ENCODE data around the gene LUZP1.
A peak's percentile ranks its signal among the peaks of the same experiment; 100 is the strongest.

The LUZP1 gene

GRCh38 chr1:23132033-23132432 is 36.6 kb downstream of the LUZP1 start:
- no peak overlapping the region for H3K27ac ChIP-seq
- H3K36me3 ChIP-seq (replicated peaks), result no peaks in the 10 kb centered on the region
- in situ Hi-C loops (cut with HindIII; ENCODE audit: low pct_ligation_motif_present, low sequenced_read_pairs), result no loop called here
- H3K4me3 ChIP-seq (ENCODE audit: low read depth, low read length), result no peak overlapping the region
- DNase-seq, result no peak
- no peaks in the 10 kb centered on the region for H3K27me3 ChIP-seq (replicated peaks)
- no peak for TF ChIP-seq CTCF (IDR thresholded peaks at IDR 0.05; ENCODE audit: low read depth, low read length, missing control alignments)

GRCh38 chr1:23129846-23130245 is 38.8 kb downstream of the LUZP1 start:
- H3K36me3 ChIP-seq (replicated peaks), result no peaks in the 10 kb centered on the region
- TF ChIP-seq CTCF (IDR thresholded peaks at IDR 0.05; ENCODE audit: low read depth, low read length, missing control alignments), result no peak
- no peak overlapping the region for H3K27ac ChIP-seq
- H3K4me3 ChIP-seq (ENCODE audit: low read depth, low read length), result no peak overlapping the region
- H3K27me3 ChIP-seq (replicated peaks), result no peaks in the 10 kb centered on the region
- in situ Hi-C loops (cut with HindIII; ENCODE audit: low pct_ligation_motif_present, low sequenced_read_pairs), result no loop called here
- peak; percentile 29 for DNase-seq

- in situ Hi-C loops (cut with HindIII; ENCODE audit: low pct_ligation_motif_present, low sequenced_read_pairs), result no loop called here
- peak; percentile 51 for DNase-seq
- peak overlapping the region; percentile 43 for H3K27ac ChIP-seq
- no peaks in the 10 kb centered on the region for H3K27me3 ChIP-seq (replicated peaks)
- no peak overlapping the region for H3K4me3 ChIP-seq (ENCODE audit: low read depth, low read length)
- TF ChIP-seq CTCF (IDR thresholded peaks at IDR 0.05; ENCODE audit: low read depth, low read length, missing control alignments), result no peak
- H3K36me3 ChIP-seq (replicated peaks), result no peaks in the 10 kb centered on the region
Observed at GRCh38 chr1:23126801-23127200, 41.9 kb downstream of the LUZP1 start.

GRCh38 chr1:23126200-23126599 is 42.5 kb downstream of the LUZP1 start:
- no peak for DNase-seq
- in situ Hi-C loops (cut with HindIII; ENCODE audit: low pct_ligation_motif_present, low sequenced_read_pairs), result no loop called here
- peak overlapping the region; percentile 43 for H3K27ac ChIP-seq
- H3K27me3 ChIP-seq (replicated peaks), result no peaks in the 10 kb centered on the region
- H3K36me3 ChIP-seq (replicated peaks), result no peaks in the 10 kb centered on the region
- no peak for TF ChIP-seq CTCF (IDR thresholded peaks at IDR 0.05; ENCODE audit: low read depth, low read length, missing control alignments)
- no peak overlapping the region for H3K4me3 ChIP-seq (ENCODE audit: low read depth, low read length)

- H3K4me3 ChIP-seq (ENCODE audit: low read depth, low read length), result no peak overlapping the region
- in situ Hi-C loops (cut with HindIII; ENCODE audit: low pct_ligation_motif_present, low sequenced_read_pairs), result no loop called here
- no peak for TF ChIP-seq CTCF (IDR thresholded peaks at IDR 0.05; ENCODE audit: low read depth, low read length, missing control alignments)
Observed at GRCh38 chr1:23125489-23125888, 43.2 kb downstream of the LUZP1 start.

GRCh38 chr1:23124259-23125026 is 44.2 kb downstream of the LUZP1 start:
- Histone ChIP-seq H3K27ac (no peak overlapping the region), H3K27me3 (replicated peaks) (no peaks in the 10 kb centered on the region), H3K36me3 (replicated peaks) (no peaks in the 10 kb centered on the region), H3K4me3 (ENCODE audit: low read depth, low read length) (no peak overlapping the region)
- DNase-seq, result no peak
- TF ChIP-seq CTCF (IDR thresholded peaks at IDR 0.05; ENCODE audit: low read depth, low read length, missing control alignments), result no peak
- in situ Hi-C loops (cut with HindIII; ENCODE audit: low pct_ligation_motif_present, low sequenced_read_pairs), result no loop called here

More at GRCh38 chr1:23125489-23125888, 43.2 kb downstream of the LUZP1 start:
- DNase-seq, result no peak
- Histone ChIP-seq H3K36me3 (replicated peaks) (no peaks in the 10 kb centered on the region), H3K27me3 (replicated peaks) (no peaks in the 10 kb centered on the region), H3K27ac (no peak overlapping the region)
